GM21360 (cell line): ENCODE measurements around the gene RRP7A.
"Not testable (repeated sequence)": the region's sequence is repeated elsewhere in the genome, so short reads cannot be mapped to it uniquely, and the experiment has no call there.

Experiments
- ATAC-seq: cut with Tn5 transposase; IDR thresholded peaks from one replicate; pipeline ENCODE4 v1.9.1; 2021; ENCODE audit warnings: mild to moderate bottlenecking, moderate library complexity; ENCODE audit not compliant: unreplicated experiment

The RRP7A gene

DNA sequence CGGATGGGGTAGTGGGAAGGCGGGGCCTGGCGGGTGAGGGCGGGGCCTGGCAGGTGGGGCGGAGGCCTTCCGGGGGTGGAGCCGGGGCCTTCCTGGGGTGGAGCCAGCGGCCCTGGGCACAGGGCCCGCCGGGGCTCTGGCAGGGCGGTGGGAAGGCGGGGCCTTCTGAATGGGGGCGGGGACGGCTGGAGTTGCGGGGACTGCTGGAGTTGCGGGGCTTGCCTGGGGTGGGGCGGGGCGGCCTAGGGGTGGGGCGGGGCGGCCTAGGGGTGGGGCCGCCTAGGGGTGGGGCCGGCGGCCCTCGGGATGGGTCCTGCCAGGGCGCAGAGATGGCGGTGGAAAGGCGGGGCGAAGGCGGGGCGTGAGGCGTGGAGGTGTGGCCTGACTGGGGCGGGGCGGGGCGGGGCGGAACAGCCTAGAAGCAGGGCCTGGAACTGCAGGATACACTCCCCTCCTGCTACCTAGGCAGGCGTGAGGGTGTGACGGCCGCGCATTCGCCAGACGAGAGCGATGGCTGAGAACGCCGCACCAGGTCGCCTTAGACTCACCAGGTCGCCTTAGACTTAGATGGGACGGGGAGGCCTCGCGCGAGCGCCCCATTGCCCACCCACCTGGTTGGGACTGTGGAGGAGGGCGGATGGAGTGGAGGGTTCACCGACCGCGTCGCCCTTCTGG is 19.3 kb downstream of the RRP7A start:
- peak; percentile 63 for ATAC-seq

DNA sequence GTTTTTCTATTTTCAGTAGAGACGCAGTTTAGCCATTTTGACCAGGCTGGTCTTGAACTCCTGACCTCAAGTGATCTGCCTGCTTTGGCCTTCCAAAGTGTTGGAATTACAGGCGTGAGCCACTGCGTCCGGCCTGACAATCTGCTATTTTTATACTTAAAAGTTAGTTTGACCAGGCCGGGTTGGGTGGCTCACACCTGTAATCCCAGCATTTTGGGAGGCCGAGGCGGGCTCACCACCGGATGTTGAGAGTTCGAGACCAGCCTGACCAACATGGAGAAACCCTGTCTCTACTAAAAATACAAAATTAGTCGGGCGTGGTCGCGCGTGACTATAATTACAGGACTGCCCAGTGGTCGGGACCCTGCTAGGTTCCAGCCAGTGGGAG is 19.8 kb downstream of the RRP7A start:
- not testable (repeated sequence) for ATAC-seq

DNA sequence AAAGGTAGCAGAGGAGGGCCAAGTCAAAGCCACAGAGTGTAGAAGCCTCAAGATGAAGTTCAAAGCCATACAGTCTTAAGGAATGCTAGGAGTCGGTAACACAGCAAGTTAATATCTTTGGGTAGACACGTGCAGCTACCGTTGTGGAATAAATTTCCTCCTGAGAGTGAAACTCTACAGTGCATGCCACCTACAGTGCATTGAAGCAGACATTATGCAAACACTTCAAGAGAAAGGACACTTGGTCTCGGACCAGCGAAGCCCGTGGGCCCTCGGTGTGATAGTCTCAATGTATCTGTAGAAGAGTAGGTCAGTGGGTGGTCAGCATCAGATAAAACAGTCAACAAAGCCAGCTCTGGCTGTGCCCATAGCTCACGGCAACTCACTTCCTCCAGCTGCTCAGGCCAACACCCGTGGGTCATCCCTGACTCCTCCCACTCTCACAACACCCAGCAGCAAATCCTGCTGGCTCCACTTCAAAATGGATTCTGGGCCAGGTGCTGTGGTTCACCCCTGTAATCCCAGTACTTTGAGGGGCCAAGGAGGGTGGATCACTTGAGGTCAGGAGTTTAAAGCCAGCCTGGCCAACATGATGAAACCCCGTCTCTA is 24.0 kb downstream of the RRP7A start:
- ATAC-seq, result not testable (repeated sequence)

DNA sequence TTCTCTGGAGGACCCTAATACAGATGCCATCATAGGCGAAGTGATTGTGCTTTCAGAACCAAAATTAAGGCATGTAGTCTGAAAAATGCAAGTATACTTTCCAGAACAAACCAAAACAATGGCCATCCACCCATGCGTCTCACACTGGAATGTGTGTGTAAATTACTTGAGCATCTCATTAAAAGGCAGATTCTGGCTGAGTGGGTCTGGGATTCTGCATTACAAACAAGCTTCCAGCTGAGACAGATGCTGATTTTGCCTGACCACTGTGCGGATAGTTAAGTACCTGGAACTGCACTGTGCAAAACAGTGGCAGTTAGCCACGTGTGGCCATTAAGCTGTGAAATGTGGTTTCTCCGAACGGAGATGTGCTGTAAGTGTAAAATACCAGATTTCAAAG is 26.2 kb downstream of the RRP7A start:
- no peak for ATAC-seq

DNA sequence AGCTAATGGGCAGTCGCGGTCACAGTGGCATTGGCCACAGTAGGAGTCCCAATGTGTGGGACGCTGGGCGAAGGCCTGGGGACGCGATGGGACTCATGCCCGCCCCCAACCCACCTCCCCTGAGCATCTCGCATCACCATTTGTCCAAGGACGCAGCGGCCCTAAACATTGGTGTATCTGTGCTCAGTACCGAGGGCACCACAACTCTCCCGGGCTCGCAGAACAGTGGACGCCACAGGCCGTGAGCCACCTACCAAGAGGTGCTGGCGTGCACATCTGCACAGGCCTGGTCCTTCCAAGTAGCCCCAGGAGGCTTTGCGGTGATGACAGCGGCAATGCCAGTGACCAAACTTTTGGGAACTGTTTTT is 27.3 kb downstream of the RRP7A start:
- ATAC-seq, result no peak

DNA sequence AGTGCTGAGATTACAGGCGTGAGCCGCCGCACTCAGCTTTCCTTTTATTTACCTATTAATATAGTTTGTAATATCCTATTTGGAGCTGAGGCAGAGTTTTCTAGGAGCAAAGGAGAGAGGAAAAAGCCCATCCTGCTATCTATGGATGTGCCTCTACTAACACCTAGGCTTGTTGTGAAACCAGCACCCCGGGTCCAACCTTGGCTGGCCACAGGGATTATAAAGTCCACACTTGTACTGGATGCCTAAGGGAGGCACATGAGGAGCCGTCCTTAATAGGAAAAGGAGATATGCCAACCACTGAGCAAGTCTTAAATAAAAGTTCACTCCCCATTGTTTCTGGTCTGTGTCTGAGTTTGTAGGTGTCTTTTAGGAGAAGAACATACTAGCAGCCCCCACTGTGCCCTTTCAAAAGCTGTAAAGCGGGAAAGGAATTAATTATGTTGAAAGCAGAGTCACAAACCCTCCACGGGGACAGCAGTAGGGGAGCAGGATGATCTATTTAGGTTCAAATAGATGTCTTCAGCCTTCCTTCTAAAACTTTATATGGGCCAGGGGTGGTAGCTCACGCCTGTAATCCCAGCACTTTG is 29.3 kb downstream of the RRP7A start:
- no peak for ATAC-seq

DNA sequence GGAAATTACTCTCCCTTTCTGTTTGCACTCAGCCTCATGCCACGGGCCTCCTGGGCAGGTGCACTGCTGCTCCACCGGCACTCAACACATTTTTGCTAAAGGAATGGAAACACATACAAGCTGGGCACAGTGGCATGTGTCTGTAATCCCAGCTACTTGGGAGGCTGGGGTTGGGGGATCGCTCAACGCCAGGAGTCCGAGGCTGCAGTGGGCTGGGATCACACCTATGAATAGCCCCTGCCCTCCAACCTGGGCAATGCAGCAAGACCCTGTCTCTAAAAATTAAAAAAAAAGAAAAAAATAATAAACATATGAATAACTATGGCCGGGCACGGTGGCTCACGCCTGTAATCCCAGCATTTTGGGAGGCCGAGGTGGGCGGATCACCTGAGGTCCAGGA is 30.6 kb downstream of the RRP7A start:
- no peak for ATAC-seq

DNA sequence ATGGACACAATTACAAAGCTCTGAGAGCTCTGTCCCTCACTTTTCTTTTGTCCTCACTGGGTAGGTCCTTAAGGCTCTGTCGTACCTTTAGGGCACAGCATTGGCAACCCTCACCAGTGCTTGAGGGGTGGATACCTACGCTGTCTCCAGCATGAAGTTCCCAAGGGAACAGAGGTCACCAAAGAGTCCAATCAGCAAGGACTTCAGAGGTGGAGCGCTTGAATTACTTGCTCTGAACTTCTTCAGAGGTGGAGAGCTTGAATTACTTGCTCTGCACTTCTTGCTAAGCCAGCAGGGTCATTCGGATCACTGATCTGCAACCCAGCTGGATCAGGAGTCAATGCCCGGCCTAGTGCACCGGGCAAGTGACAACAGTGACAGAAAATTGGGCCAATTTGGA is 35.1 kb downstream of the RRP7A start:
- no peak for ATAC-seq

DNA sequence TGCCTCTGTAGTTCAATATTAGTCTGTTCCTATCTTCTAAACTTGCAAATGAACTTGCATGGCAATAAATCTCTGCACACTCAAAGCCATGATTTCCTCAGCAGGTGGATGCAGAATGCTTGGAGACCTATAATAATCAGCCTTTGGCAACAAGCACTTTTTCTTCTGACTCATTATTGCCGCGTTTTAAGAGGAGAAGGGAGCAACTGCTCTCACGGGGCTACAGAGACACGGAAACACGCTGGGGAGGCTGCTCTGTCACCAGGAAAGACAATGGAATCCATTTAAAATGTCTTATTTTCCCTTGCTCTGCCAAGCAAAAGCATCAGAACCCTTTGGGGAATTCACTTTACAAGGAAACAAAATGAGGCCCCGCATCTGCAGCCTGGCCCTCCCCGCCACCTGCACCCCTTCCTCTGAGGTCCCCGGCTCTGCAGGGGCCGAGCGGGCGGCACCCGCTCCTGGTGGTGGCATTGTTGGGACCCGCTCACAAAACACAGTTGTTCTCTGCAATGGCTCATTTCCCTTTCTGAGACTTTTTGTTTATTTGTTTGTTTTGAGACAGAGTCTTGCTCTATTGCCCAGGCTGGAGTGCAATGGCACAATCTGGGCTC is 35.9 kb downstream of the RRP7A start:
- ATAC-seq, result not testable (repeated sequence)

DNA sequence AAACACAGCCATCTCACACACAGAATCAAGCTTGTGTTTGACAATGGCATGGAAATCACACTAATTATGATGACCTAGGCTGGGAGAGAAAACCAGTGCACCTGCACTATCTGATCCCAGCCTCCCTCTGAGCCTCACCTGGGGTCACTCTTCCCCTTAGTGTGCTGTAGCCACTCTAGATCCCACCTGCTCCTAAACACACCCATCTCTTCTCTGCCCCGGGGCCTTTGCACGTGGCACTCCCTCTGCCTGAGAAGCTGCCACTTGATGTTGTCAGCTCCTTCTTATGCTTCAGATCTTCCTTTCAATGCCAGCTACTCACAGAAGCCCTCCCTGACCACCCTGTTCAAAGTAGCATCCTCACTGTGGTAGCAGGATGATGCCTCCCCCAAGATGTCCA is 44.5 kb downstream of the RRP7A start:
- no peak for ATAC-seq

DNA sequence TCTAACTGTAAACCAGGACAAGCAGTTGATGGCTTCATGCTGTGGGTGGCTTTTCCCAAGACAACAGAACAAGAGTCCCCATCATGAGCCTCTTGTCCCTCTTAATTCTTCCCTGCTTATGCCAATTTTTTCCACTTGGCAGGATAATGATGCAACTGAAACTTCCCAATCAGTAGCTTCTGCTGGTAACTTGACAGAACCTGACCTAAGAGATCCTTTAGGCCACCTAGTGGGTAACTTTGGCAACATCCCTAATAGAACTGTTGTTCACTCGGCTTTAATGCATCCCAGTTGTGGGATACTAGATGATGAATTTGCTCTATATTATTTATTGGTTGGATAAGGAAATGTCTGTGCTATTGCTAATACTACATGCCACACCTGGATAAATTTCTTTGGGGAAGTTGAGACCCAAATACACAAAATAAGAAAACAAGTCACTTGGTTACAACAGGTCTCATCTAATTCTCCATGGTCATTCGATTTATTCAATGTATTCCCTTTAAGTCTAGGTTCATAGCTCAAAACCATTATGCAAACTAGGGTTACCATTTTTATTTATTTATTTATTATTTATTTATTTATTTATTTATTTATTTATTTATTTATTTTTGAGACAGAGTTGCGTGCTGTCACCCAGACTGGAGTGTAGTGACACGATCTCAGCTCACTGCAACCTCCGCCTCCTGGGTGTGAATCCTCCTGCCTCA is 46.0 kb downstream of the RRP7A start:
- no peak for ATAC-seq

DNA sequence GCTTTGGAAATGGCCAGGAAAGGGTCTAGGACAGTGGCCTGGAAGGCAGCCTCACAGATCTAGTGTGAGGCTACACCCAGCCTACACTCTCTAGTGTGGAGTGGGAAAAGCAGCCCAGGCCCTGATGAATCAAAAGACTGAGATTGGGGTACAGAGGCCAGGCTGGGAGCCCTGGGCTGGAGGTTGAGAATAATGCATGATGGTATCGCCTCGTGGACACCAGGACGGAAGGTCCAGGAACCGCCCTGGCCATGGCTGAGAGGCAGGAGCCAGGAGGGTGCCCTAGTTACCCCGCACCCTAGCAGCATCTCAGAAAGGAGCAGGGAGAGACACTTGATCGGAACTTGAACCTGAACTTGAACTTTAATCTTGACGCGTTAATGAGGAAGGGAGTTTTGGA is 46.9 kb downstream of the RRP7A start:
- no peak for ATAC-seq

DNA sequence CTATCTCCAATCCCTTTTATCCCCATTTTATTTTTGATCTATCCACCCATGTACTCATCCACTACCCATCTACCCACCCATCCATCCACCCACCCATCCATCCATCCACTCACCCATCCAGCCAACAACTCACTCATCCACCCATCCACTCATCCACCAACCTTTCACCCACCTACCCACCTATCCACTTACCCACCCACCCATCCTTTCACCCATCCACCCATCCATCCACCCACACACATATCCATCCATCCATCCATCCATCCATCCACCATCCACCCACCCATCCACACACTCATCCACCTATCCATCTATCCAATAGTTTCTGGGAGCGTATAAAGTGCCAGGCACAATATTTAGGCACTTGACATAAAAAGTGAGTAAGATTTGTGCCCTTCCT is 48.2 kb downstream of the RRP7A start:
- no peak for ATAC-seq

DNA sequence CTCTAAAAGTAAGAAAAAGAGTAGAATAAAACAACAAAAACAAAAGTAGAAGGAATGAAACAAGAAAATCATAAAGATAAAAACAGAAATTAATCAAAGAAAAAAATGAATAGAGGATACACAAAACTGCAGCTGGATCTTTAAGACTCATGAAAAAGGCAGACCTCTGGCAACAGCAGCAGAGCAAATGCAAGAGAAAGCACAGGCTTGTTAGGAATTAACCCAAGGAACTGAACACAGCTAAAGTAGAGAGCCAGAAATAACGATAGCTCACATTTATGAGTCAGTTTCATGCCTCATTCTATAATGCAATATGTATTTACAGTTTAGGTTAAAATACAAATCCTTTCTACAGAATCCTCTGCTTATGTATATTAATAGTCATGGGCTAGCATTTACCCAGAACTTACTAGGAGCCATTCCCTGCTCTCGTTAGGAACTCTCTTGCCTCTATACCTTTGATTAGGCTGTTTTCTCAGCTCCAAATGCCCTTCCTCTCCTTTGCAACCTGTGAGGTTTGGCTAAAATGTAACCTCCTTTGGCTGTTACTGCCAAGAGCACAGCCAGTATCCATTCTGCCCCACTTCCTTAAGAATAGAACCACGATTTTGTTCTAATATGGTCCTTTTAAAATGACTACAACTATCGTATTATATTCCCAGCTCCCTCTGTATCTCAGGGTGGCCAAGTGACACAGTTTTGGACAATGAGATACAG is 49.1 kb downstream of the RRP7A start:
- no peak for ATAC-seq

DNA sequence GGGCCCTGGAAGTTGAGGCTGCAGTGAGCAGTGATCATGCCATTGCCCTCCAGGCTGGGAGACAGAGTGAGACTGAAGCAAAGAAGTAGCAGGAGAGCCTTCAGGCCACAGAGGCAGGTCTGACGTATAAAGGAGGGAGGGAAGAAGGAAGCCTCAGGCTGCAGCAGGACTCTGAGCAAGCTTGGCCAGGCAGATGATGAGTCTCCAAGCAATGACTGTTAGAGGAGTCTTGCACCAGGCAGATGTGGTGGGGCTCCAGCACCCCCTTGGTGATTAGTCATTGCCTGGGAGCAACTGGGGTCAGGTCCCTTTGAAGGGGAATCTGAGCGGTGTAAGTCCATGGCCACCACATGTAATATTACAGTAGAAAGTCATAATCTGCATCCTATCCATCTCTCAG is 50.8 kb downstream of the RRP7A start:
- ATAC-seq, result no peak

DNA sequence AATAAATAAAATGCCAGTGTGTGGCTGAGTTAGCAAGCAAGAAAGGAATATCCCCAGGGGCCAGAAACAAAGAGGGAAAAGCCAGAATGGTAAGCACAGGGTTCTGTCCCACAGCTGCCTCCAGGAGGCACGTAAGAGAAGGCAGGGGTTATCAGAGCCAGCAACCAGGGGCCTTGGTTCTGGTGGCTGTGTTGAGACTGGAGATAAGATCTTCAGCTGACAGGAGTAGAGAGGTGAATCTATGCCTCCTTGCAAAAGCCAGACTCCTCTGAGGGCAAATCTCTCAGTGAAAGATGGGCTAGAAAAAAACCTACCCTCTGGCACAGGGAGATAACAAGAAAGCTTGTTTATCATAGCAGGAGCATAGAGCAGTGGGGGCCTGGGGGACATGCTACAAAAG is 57.6 kb downstream of the RRP7A start:
- no peak for ATAC-seq

DNA sequence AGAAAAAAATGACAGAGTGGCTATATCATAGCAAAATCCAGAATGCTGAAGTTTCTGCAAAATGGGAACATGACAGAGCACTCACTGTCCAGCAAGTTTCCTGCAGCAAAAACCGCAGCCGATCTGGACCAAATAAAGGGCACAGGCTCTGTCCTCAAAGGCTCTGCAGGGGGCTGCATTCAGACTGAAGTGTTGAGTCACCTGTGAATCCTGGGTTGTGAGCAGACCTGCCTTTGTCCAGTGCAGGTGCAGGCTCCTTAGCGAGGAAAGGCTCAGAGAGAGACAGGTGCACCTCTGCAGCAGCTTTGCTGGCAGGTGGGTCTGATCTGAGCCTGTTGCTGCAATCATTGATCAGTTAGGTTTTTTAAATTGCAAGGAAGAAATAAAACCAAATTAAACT is 58.1 kb downstream of the RRP7A start:
- no peak for ATAC-seq
